Fibroblast of lung (primary cell): ENCODE data around the gene GMPS. TPM values are rescaled to one million over a fixed set of nuclear protein-coding genes. Genes with fewer than 3 reads are reported as not detected.
A peak's percentile ranks its signal among the peaks of the same experiment; 100 is the strongest.
"Not testable (repeated sequence)": the region's sequence is repeated elsewhere in the genome, so short reads cannot be mapped to it uniquely, and the experiment has no call there.

ENCODE experiments used
- DNase-seq, 2 donors: peaks; one replicate each; pipeline versions ENCODE4 v3.0.0 to v3.0.0-alpha.2; 2010; ENCODE audit warnings: low read depth in 2 of 2
- H2AFZ ChIP-seq: 2 replicates; pipeline ENCODE4 v1.5.1; 2012; ENCODE audit warnings: low read length, control low read depth, inconsistent platforms
- H3K27ac ChIP-seq: 2 replicates; pipeline ENCODE4 v1.5.1; 2011; ENCODE audit warnings: low read length, control low read depth; ENCODE audit not compliant: insufficient read depth
- H3K27me3 ChIP-seq: 2 replicates; pipeline ENCODE4 v1.5.1; 2011; ENCODE audit warnings: mild to moderate bottlenecking, low read length; ENCODE audit not compliant: control insufficient read depth, insufficient read depth
- H3K36me3 ChIP-seq: 2 replicates; pipeline ENCODE4 v1.5.1; 2011; ENCODE audit warnings: low read length; ENCODE audit not compliant: control insufficient read depth, insufficient read depth
- H3K4me1 ChIP-seq: 2 replicates; pipeline ENCODE4 v1.5.1; 2011; ENCODE audit warnings: low read length; ENCODE audit not compliant: control insufficient read depth, insufficient read depth; ENCODE audit errors: extremely low read depth
- H3K4me2 ChIP-seq: 2 replicates; pipeline ENCODE4 v1.5.1; 2011; ENCODE audit warnings: low read length, control low read depth; ENCODE audit not compliant: insufficient read depth; ENCODE audit errors: extremely low read depth
- H3K4me3 ChIP-seq, 4 experiments: fragments of 200-600 bp in 1 of 4; sonication (generic) in 1 of 4; replicated peaks in 1 of 4; 2 replicates each; pipeline ENCODE4 v1.5.1; 2011 to 2016; ENCODE audit warnings: low read length in 4 of 4, low read depth in 3 of 4, mild to moderate bottlenecking in 3 of 4, control low read depth in 2 of 4, inconsistent platforms in 1 of 4, mixed read lengths in 1 of 4; ENCODE audit not compliant: insufficient read depth in 1 of 4; ENCODE audit errors: control extremely low read depth in 1 of 4
- H3K79me2 ChIP-seq: 2 replicates; pipeline ENCODE4 v1.5.1; 2012; ENCODE audit warnings: mild to moderate bottlenecking, low read length, inconsistent platforms; ENCODE audit not compliant: control insufficient read depth, insufficient read depth
- H3K9ac ChIP-seq: 2 replicates; pipeline ENCODE4 v1.5.1; 2011; ENCODE audit warnings: mild to moderate bottlenecking, low read length, control low read depth; ENCODE audit not compliant: insufficient read depth
- H3K9me3 ChIP-seq: 2 replicates; pipeline ENCODE4 v1.5.1; 2012; ENCODE audit warnings: low read depth, low read length; ENCODE audit not compliant: control insufficient read depth, insufficient read depth
- H4K20me1 ChIP-seq: 2 replicates; pipeline ENCODE4 v1.5.1; 2011; ENCODE audit warnings: low read length; ENCODE audit not compliant: control insufficient read depth, insufficient read depth; ENCODE audit errors: extremely low read depth
- CTCF ChIP-seq, 2 donors: IDR thresholded peaks in 1 of 2; conservative IDR thresholded peaks in 1 of 2; 1 replicate in 1 of 2; 2 replicates in 1 of 2; pipeline ENCODE4 v1.5.1; 2011 to 2012; ENCODE audit warnings: low read length in 2 of 2, control low read depth in 1 of 2, inconsistent platforms in 1 of 2, low read depth in 1 of 2, mild to moderate bottlenecking in 1 of 2
- EZH2 ChIP-seq: IDR thresholded peaks from 2 replicates; pipeline ENCODE4 v1.5.1; 2012; ENCODE audit warnings: low read length, control low read depth, mild to moderate bottlenecking; ENCODE audit errors: missing control alignments
- polyA plus RNA-seq, 2 donors: library from polyadenylated mRNA; depleted of rRNA in 1 of 2; stranded (reverse) in 1 of 2; unstranded in 1 of 2; fragments of >200 nt; gene quantifications; 2 replicates each; pipeline ENCODE4 v1.2.1, GENCODE V29; 2011 to 2012; ENCODE audit warnings: missing spikeins in 1 of 2
- total RNA-seq: library from RNA; depleted of rRNA; stranded (reverse); fragments of >200 nt; gene quantifications from 2 replicates; pipeline ENCODE4 v1.2.1, GENCODE V29; 2014

GMPS gene
- total and polyA plus RNA-seq, 2 donors (not counting 1 experiment from before 2014, with no cell fraction given), result 20.6 to 93.3 TPM

DNA sequence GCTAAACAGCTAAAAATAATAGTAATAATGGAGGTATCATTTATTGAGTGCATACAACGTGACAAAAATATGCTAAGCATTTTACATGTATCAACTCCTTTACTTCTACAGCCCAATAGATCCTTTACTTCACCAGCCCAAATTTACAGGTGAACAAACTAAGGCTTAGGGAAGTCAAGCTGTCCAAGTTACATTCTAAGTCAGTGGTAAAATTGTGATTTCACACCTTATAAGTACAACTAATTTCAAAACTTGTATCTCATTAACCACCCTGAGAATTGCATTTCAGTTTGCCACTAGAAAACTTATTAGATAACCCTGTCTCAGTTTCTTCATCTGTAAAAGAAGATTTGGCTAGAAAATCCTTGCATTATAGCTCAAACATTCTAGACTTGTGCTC is 26.9 kb upstream of the GMPS start:
- no peak overlapping the region for H2AFZ ChIP-seq
- H3K27ac ChIP-seq, result no peak overlapping the region
- no peak overlapping the region for H3K4me3 ChIP-seq
- H3K9me3 ChIP-seq, result no peaks in the 10 kb centered on the region
- no peaks in the 10 kb centered on the region for H3K36me3 ChIP-seq
- TF ChIP-seq EZH2 (no peak), CTCF (conservative IDR thresholded peaks at IDR 0.05 in 1 of 2, IDR thresholded peaks at IDR 0.05 in 1 of 2; ENCODE audit: low read depth in 1 of 2, low read length in 2 of 2) (no peak)
- H3K79me2 ChIP-seq, result peaks cover 14% of the 10 kb centered on the region
- no peak for DNase-seq
- H3K9ac ChIP-seq, result no peak overlapping the region
- no peaks in the 10 kb centered on the region for H3K27me3 ChIP-seq
- no peak overlapping the region for H3K4me2 ChIP-seq
- no peaks in the 10 kb centered on the region for H4K20me1 ChIP-seq
- no peaks in the 10 kb centered on the region for H3K4me1 ChIP-seq

- DNase-seq, result peak in 1 of 2 donors; percentile 60
These were observed 24.3 kb upstream of the GMPS start for GRCh38 chr3:155846119-155846518.

GRCh38 chr3:155847993-155848392 is 22.5 kb upstream of the GMPS start:
- no peaks in the 10 kb centered on the region for H3K36me3 ChIP-seq
- H2AFZ ChIP-seq, result no peak overlapping the region
- H3K4me2 ChIP-seq, result no peak overlapping the region
- no peak overlapping the region for H3K4me3 ChIP-seq
- H3K9me3 ChIP-seq, result no peaks in the 10 kb centered on the region
- H3K27me3 ChIP-seq, result no peaks in the 10 kb centered on the region
- H3K27ac ChIP-seq, result no peak overlapping the region
- H3K9ac ChIP-seq, result no peak overlapping the region
- TF ChIP-seq CTCF (conservative IDR thresholded peaks at IDR 0.05 in 1 of 2, IDR thresholded peaks at IDR 0.05 in 1 of 2; ENCODE audit: low read depth in 1 of 2, low read length in 2 of 2), result no peak
- no peak for TF ChIP-seq EZH2
- H4K20me1 ChIP-seq, result no peaks in the 10 kb centered on the region
- no peaks in the 10 kb centered on the region for H3K4me1 ChIP-seq
- no peak for DNase-seq
- H3K79me2 ChIP-seq, result peaks cover 44% of the 10 kb centered on the region

More at GRCh38 chr3:155846119-155846518, 24.3 kb upstream of the GMPS start:
- Histone ChIP-seq H3K27me3 (no peaks in the 10 kb centered on the region), H3K27ac (no peak overlapping the region), H3K4me2 (no peak overlapping the region), H2AFZ (no peak overlapping the region), H3K9ac (no peak overlapping the region), H3K4me1 (no peaks in the 10 kb centered on the region), H3K79me2 (peaks cover 26% of the 10 kb centered on the region), H3K9me3 (no peaks in the 10 kb centered on the region), H3K36me3 (no peaks in the 10 kb centered on the region), H3K4me3 (no peak overlapping the region), H4K20me1 (no peaks in the 10 kb centered on the region)
- TF ChIP-seq EZH2 (no peak), CTCF (conservative IDR thresholded peaks at IDR 0.05 in 1 of 2, IDR thresholded peaks at IDR 0.05 in 1 of 2; ENCODE audit: low read depth in 1 of 2, low read length in 2 of 2) (no peak)

DNA sequence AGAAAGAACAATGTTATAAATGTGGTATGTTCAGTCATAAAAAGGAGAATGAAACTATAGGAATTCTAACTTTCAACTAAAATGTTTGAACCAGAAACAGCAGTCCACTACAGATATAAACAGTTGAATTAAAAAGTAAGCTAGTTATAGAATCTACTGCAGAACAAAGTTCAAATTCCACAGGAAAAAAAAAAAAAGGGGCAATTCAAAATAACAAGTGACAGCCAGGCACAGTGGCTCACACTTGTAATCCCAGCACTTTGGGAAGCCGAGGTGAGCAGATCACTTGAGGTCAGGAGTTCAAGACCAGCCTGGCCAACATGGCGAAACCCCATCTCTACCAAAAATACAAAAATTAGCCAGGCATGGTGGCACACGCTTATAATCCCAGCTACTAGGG is 21.0 kb upstream of the GMPS start:
- not testable (repeated sequence) for H3K9me3 ChIP-seq, H3K27me3 ChIP-seq, DNase-seq, H2AFZ ChIP-seq, H3K4me1 ChIP-seq, H3K4me3 ChIP-seq, H3K36me3 ChIP-seq, H4K20me1 ChIP-seq, H3K4me2 ChIP-seq, H3K27ac ChIP-seq, H3K9ac ChIP-seq
- peaks cover 52% of the 10 kb centered on the region for H3K79me2 ChIP-seq
